ENCODE measurements around the gene AP4M1.

- no peak for TF ChIP-seq CTCF (conservative IDR thresholded peaks at IDR 0.05; ENCODE audit: low read depth, low read length)
- TF ChIP-seq EZH2 (IDR thresholded peaks at IDR 0.05; ENCODE audit: borderline replicate concordance, low read depth, low read length, poor library complexity, severe bottlenecking) = no peak
Observed at GRCh38 chr7:100064162-100064561, 37.3 kb upstream of the AP4M1 start.
